ENCODE measurements around the gene AASS. TPM values are rescaled to one million over a fixed set of nuclear protein-coding genes. Genes with fewer than 3 reads are reported as not detected.

The AASS gene
- total and polyA plus RNA-seq, 10 of the 15 experiments (the other 5 are each of a cell fraction or from before 2014, with no cell fraction given): 0.09 to 8.0 (median 0.39) TPM

GRCh38 chr7:122067077-122067476 lies 77.0 kb downstream of the AASS start:
- Histone ChIP-seq H3K79me2 (ENCODE audit: control insufficient read depth, insufficient read depth, low read length) (no peaks in the 10 kb centered on the region), H3K27me3 (replicated peaks in 1 of 2; ENCODE audit: control insufficient read depth in 2 of 2, insufficient read depth in 2 of 2, low read length in 1 of 2) (no peaks in the 10 kb centered on the region), H3K9me3 (replicated peaks; ENCODE audit: control insufficient read depth, insufficient read depth, low read length) (no peaks in the 10 kb centered on the region), H3K4me2 (ENCODE audit: control insufficient read depth, insufficient read depth) (no peak overlapping the region), H2AFZ (ENCODE audit: control insufficient read depth, low read depth, low read length) (no peak overlapping the region), H3K4me3 (no peak overlapping the region), H3K4me1 (ENCODE audit: control insufficient read depth, insufficient read depth, low read length) (no peaks in the 10 kb centered on the region), H3K36me3 (ENCODE audit: control insufficient read depth in 2 of 2, insufficient read depth in 2 of 2, low read length in 1 of 2) (no peaks in the 10 kb centered on the region), H4K20me1 (ENCODE audit: control insufficient read depth, insufficient read depth) (no peaks in the 10 kb centered on the region), H3K27ac (ENCODE audit: control insufficient read depth, insufficient read depth) (no peak overlapping the region), H3K9ac (ENCODE audit: control insufficient read depth, insufficient read depth, low read length) (no peak overlapping the region)
- 0% methylated on average over 1 of the region's 1 CpG for WGBS (ENCODE audit: insufficient coverage, insufficient replicate concordance, low lambda C conversion rate, missing lambda C conversion rate)
- in situ Hi-C loops (cut with MboI) (no loop called here), intact Hi-C loops (cut with micrococcal nuclease; ENCODE audit: unreplicated experiment) (no loop called here)
- CTCF ChIA-PET: interaction anchor here (2.4 kb wide), 1 partner anchor 12 kb away, joined by 7 read pairs; no protein-coding TSS in a partner anchor
- RAD21 ChIA-PET (ENCODE audit: unreplicated experiment): interaction anchor here (0.5 kb wide), 1 partner anchor 132 kb away, joined by 3 read pairs; no protein-coding TSS in a partner anchor
- POLR2A ChIA-PET: no interaction called here
- BruUV-seq (replicated peaks): no TSS peak
- TF ChIP-seq IKZF2 (IDR thresholded peaks at IDR 0.05) (no peak), NFIC (IDR thresholded peaks at IDR 0.05; ENCODE audit: low read depth, low read length) (no peak), NKRF (conservative IDR thresholded peaks at IDR 0.05) (no peak), PBX3 (IDR thresholded peaks at IDR 0.05; ENCODE audit: insufficient replicate concordance, low read depth, low read length) (no peak), ZBTB40 (IDR thresholded peaks at IDR 0.05; ENCODE audit: borderline replicate concordance) (no peak), MEF2B (IDR thresholded peaks at IDR 0.05; ENCODE audit: partially characterized antibody, poor library complexity, severe bottlenecking) (no peak), USF2 (IDR thresholded peaks at IDR 0.05; ENCODE audit: borderline replicate concordance, low read depth, low read length) (no peak)
- ATAC-seq (no peak), FAIRE-seq (no peak), DNase-seq (ENCODE audit: low read depth, low spot score) (no peak)
- SMC1A ChIA-PET (ENCODE audit: uncharacterized antibody, unreplicated experiment): no interaction called here

All from GM12878 (cell line).